Measurements from ENCODE around the gene LEMD2. TPM values are rescaled to one million over a fixed set of nuclear protein-coding genes. Genes with fewer than 3 reads are reported as not detected.

LEMD2 gene
- total RNA-seq, 3 donors from 2014 or later, result 42.2 to 69.1 (median 59.0) TPM

GRCh38 chr6:33738879-33739278 is 50.1 kb downstream of the LEMD2 start:
- intact Hi-C loops (cut with DNase I; ENCODE audit: low total_unique reads), result no loop called here
- DNase-seq (ENCODE audit: low spot score in 2 of 2), result no peak
- H3K36me3 ChIP-seq, result no peaks in the 10 kb centered on the region

GRCh38 chr6:33738153-33738552 is 50.8 kb downstream of the LEMD2 start:
- Histone ChIP-seq H3K4me3 (no peak overlapping the region), H3K27me3 (no peaks in the 10 kb centered on the region), H3K36me3 (no peaks in the 10 kb centered on the region), H3K27ac (peak overlapping the region in 1 of 2 donors; percentile 25), H3K9me3 (no peaks in the 10 kb centered on the region), H3K4me1 (peaks cover 0 to 7% of the 10 kb centered on the region in 2 donors)
- TF ChIP-seq POLR2A (IDR thresholded peaks at IDR 0.05) (no peak), CTCF (IDR thresholded peaks at IDR 0.05) (no peak), POLR2AphosphoS5 (IDR thresholded peaks at IDR 0.05) (no peak)
- intact Hi-C loops (cut with DNase I; ENCODE audit: low total_unique reads), result no loop called here
- no peak for DNase-seq (ENCODE audit: low spot score in 2 of 2)

More at GRCh38 chr6:33738879-33739278, 50.1 kb downstream of the LEMD2 start:
- Histone ChIP-seq H3K27ac (peak overlapping the region in 1 of 2 donors; percentile 83), H3K4me1 (peaks cover 0 to 7% of the 10 kb centered on the region in 2 donors), H3K9me3 (no peaks in the 10 kb centered on the region), H3K27me3 (no peaks in the 10 kb centered on the region), H3K4me3 (no peak overlapping the region)
- TF ChIP-seq POLR2A (IDR thresholded peaks at IDR 0.05) (no peak), POLR2AphosphoS5 (IDR thresholded peaks at IDR 0.05) (no peak), CTCF (IDR thresholded peaks at IDR 0.05) (no peak)

- H3K27me3 ChIP-seq, result no peaks in the 10 kb centered on the region
- H3K27ac ChIP-seq, result peak overlapping the region in 1 of 2 donors; percentile 12
- H3K36me3 ChIP-seq, result no peaks in the 10 kb centered on the region
- no peak overlapping the region for H3K4me3 ChIP-seq
- DNase-seq (ENCODE audit: low spot score in 2 of 2), result no peak
- no peaks in the 10 kb centered on the region for H3K9me3 ChIP-seq
- peaks cover 0 to 7% of the 10 kb centered on the region in 2 donors for H3K4me1 ChIP-seq
- TF ChIP-seq POLR2AphosphoS5 (IDR thresholded peaks at IDR 0.05) (no peak), POLR2A (IDR thresholded peaks at IDR 0.05) (no peak), CTCF (IDR thresholded peaks at IDR 0.05) (no peak)
- intact Hi-C loops (cut with DNase I; ENCODE audit: low total_unique reads), result no loop called here
Measured at GRCh38 chr6:33737267-33738026, 51.5 kb downstream of the LEMD2 start.

GRCh38 chr6:33735216-33735615 is 53.7 kb downstream of the LEMD2 start:
- Histone ChIP-seq H3K9me3 (no peaks in the 10 kb centered on the region), H3K27me3 (no peaks in the 10 kb centered on the region), H3K4me1 (peaks cover 0 to 22% of the 10 kb centered on the region in 2 donors), H3K4me3 (no peak overlapping the region), H3K27ac (no peak overlapping the region), H3K36me3 (no peaks in the 10 kb centered on the region)
- TF ChIP-seq POLR2A (IDR thresholded peaks at IDR 0.05) (no peak), POLR2AphosphoS5 (IDR thresholded peaks at IDR 0.05) (no peak), CTCF (IDR thresholded peaks at IDR 0.05) (no peak)
- DNase-seq (ENCODE audit: low spot score in 2 of 2), result no peak
- intact Hi-C loops (cut with DNase I; ENCODE audit: low total_unique reads), result no loop called here

GRCh38 chr6:33733709-33734007 is 55.3 kb downstream of the LEMD2 start:
- intact Hi-C loops (cut with DNase I; ENCODE audit: low total_unique reads), result loop anchor here (5.0 kb wide), 1 partner anchor 484 kb away; no protein-coding TSS in a partner anchor
- H3K27ac ChIP-seq, result no peak overlapping the region
- peaks cover 0 to 14% of the 10 kb centered on the region in 2 donors for H3K4me1 ChIP-seq
- no peaks in the 10 kb centered on the region for H3K9me3 ChIP-seq
- TF ChIP-seq CTCF (IDR thresholded peaks at IDR 0.05) (no peak), POLR2AphosphoS5 (IDR thresholded peaks at IDR 0.05) (no peak), POLR2A (IDR thresholded peaks at IDR 0.05) (no peak)
- no peak overlapping the region for H3K4me3 ChIP-seq
- DNase-seq (ENCODE audit: low spot score in 2 of 2), result no peak
- H3K36me3 ChIP-seq, result no peaks in the 10 kb centered on the region
- H3K27me3 ChIP-seq, result no peaks in the 10 kb centered on the region
